ENCODE results near the gene MRTFA.

GRCh38 chr22:40419718-40420117 lies 216.8 kb downstream of the MRTFA start:
- TF ChIP-seq POLR2A (IDR thresholded peaks at IDR 0.05; ENCODE audit: low read depth, low read length) = no peak
- TF ChIP-seq POLR2AphosphoS5 (IDR thresholded peaks at IDR 0.05; ENCODE audit: low read depth, low read length) = no peak
- TF ChIP-seq TAF1 (IDR thresholded peaks at IDR 0.05; ENCODE audit: borderline replicate concordance, low read depth, low read length) = no peak
